ENCODE measurements around the gene NINL.
A peak's percentile ranks its signal among the peaks of the same experiment; 100 is the strongest.
"Not testable (repeated sequence)": the region's sequence is repeated elsewhere in the genome, so short reads cannot be mapped to it uniquely, and the experiment has no call there.

NINL gene

GRCh38 chr20:25484224-25484846 is 101.0 kb downstream of the NINL start:
- DNase-seq (ENCODE audit: low spot score), result peak; percentile 19

GRCh38 chr20:25483431-25484132 is 101.7 kb downstream of the NINL start:
- no peak for DNase-seq (ENCODE audit: low spot score)

- DNase-seq (ENCODE audit: low spot score), result no peak
Observed at GRCh38 chr20:25481918-25482253, 103.4 kb downstream of the NINL start.

GRCh38 chr20:25481235-25481917 is 104.0 kb downstream of the NINL start:
- no peak for DNase-seq (ENCODE audit: low spot score)

- no peak for DNase-seq (ENCODE audit: low spot score)
Observed at GRCh38 chr20:25480797-25481196, 104.5 kb downstream of the NINL start.

GRCh38 chr20:25480156-25480555 is 105.2 kb downstream of the NINL start:
- no peak for DNase-seq (ENCODE audit: low spot score)

- DNase-seq (ENCODE audit: low spot score), result no peak
Observed at GRCh38 chr20:25479638-25480037, 105.7 kb downstream of the NINL start.

GRCh38 chr20:25478889-25479568 is 106.3 kb downstream of the NINL start:
- no peak for DNase-seq (ENCODE audit: low spot score)

- no peak for DNase-seq (ENCODE audit: low spot score)
Observed at GRCh38 chr20:25477014-25477882, 108.1 kb downstream of the NINL start.

- DNase-seq (ENCODE audit: low spot score), result no peak
Observed at GRCh38 chr20:25476106-25477013, 109.0 kb downstream of the NINL start.

GRCh38 chr20:25473297-25473696 is 112.0 kb downstream of the NINL start:
- not testable (repeated sequence) for DNase-seq (ENCODE audit: low spot score)

- no peak for DNase-seq (ENCODE audit: low spot score)
Observed at GRCh38 chr20:25471020-25471419, 114.3 kb downstream of the NINL start.

- DNase-seq (ENCODE audit: low spot score), result no peak
Observed at GRCh38 chr20:25470045-25470444, 115.3 kb downstream of the NINL start.

GRCh38 chr20:25469558-25469957 is 115.8 kb downstream of the NINL start:
- DNase-seq (ENCODE audit: low spot score), result no peak

GRCh38 chr20:25468126-25469075 is 116.9 kb downstream of the NINL start:
- DNase-seq (ENCODE audit: low spot score), result no peak

GRCh38 chr20:25467441-25467840 is 117.9 kb downstream of the NINL start:
- no peak for DNase-seq (ENCODE audit: low spot score)

GRCh38 chr20:25466846-25467245 is 118.5 kb downstream of the NINL start:
- DNase-seq (ENCODE audit: low spot score), result no peak

- no peak for DNase-seq (ENCODE audit: low spot score)
Observed at GRCh38 chr20:25465243-25466135, 119.8 kb downstream of the NINL start.
